Measurements from ENCODE around the gene HDGFL2.
A peak's percentile ranks its signal among the peaks of the same experiment; 100 is the strongest.

Gene HDGFL2

GRCh38 chr19:4528843-4529242, 56.7 kb downstream of the HDGFL2 start:
- peaks cover 19% of the 10 kb centered on the region for H3K27me3 Mint-ChIP-seq

DNA sequence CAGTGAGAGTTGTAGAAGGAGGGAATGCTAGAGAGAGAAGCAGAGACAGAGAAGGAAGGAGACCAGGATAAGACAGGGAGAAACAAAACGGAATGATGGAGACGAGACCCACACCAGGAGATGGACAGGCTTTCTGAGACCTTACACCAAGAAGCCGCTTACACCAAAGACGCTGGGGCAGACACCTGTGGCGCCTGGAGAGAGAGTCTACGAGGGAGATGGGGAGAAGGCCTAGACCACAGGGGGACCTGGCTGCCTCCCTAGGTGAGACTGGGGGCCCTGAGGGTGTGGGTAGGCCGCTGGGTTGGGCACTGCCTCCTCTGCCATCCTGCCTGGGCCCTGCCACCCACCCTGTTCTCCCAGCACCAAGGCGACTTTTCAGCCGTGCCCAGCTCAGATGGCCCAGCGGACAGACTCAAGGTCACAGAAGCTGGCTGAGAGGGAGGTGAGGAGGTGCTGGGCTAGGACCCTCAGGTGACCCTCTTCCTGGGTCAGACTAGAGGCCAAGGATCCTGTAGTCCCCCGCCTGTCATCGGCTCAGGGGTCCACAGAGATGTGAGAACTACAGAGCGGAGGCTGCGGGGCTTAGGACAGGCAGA, 57.9 kb downstream of the HDGFL2 start:
- Mint-ChIP-seq H3K4me1 (ENCODE audit: low read depth) (peaks cover 17% of the 10 kb centered on the region), H3K27ac (no peak overlapping the region), H3K27me3 (peaks cover 22% of the 10 kb centered on the region), H3K4me3 (no peak overlapping the region), H3K9me3 (no peaks in the 10 kb centered on the region), H3K36me3 (ENCODE audit: low read depth) (no peaks in the 10 kb centered on the region)
- intact Hi-C loops (cut with micrococcal nuclease): no loop called here

More at GRCh38 chr19:4528843-4529242, 56.7 kb downstream of the HDGFL2 start:
- Mint-ChIP-seq H3K4me3 (no peak overlapping the region), H3K36me3 (ENCODE audit: low read depth) (no peaks in the 10 kb centered on the region), H3K9me3 (no peaks in the 10 kb centered on the region), H3K27ac (no peak overlapping the region), H3K4me1 (ENCODE audit: low read depth) (peaks cover 14% of the 10 kb centered on the region)
- intact Hi-C loops (cut with micrococcal nuclease): no loop called here

DNA sequence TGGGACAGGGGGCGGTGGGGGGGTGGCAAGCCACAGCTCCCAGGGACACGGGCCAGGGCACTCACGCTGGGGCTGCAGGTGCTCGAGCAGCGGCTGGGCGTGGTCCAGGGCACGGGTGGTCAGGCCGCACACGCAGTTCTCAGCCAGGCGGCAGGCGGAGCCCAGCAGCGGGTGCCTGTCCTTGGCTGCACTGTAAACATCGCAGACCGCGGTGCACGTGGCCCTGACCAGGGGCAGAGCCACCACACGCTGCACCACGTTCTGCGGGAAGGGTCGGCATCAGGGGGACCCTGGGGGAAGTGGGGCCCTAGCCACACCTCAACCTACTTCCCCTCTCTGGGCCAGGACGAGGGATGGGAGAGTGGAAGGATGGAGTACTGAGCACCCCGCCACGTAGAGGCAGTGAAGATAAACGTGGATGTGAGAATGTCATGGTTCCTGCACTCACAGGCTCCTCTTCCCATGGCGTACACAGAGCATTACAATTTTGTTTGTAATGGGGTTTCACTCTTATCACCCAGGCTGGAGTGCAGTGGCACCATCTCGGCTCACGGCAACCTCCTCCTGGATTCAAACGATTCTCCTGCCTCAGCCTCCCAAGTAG, 59.6 kb downstream of the HDGFL2 start:
- Mint-ChIP-seq H3K9me3 (no peaks in the 10 kb centered on the region), H3K27ac (no peak overlapping the region), H3K36me3 (ENCODE audit: low read depth) (no peaks in the 10 kb centered on the region), H3K27me3 (peaks cover 28% of the 10 kb centered on the region), H3K4me3 (no peak overlapping the region), H3K4me1 (ENCODE audit: low read depth) (peaks cover 20% of the 10 kb centered on the region)
- intact Hi-C loops (cut with micrococcal nuclease): no loop called here

GRCh38 chr19:4533334-4533733, 61.2 kb downstream of the HDGFL2 start:
- intact Hi-C loops (cut with micrococcal nuclease): no loop called here
- Mint-ChIP-seq H3K27ac (no peak overlapping the region), H3K9me3 (no peaks in the 10 kb centered on the region), H3K36me3 (ENCODE audit: low read depth) (no peaks in the 10 kb centered on the region), H3K4me3 (no peak overlapping the region), H3K27me3 (peaks cover 30% of the 10 kb centered on the region), H3K4me1 (ENCODE audit: low read depth) (peaks cover 30% of the 10 kb centered on the region)

GRCh38 chr19:4533835-4534424, 61.8 kb downstream of the HDGFL2 start:
- H3K4me3 Mint-ChIP-seq: no peak overlapping the region
- no peaks in the 10 kb centered on the region for H3K36me3 Mint-ChIP-seq (ENCODE audit: low read depth)
- no peak overlapping the region for H3K27ac Mint-ChIP-seq

GRCh38 chr19:4534836-4535658, 63.0 kb downstream of the HDGFL2 start, which contains the start of gene PLIN5:
TSS of gene PLIN5 (minus strand) at chr19:4535224. CDS start at chr19:4534074, 1,150 bp downstream.
- Mint-ChIP-seq H3K9me3 (no peaks in the 10 kb centered on the region), H3K4me1 (ENCODE audit: low read depth) (peaks cover 47% of the 10 kb centered on the region), H3K36me3 (ENCODE audit: low read depth) (no peaks in the 10 kb centered on the region), H3K27ac (no peak within 1 kb of the TSS), H3K27me3 (peaks cover 27% of the 10 kb centered on the region), H3K4me3 (peak within 1 kb of the TSS; percentile 6)
- intact Hi-C loops (cut with micrococcal nuclease): no loop called here

More at GRCh38 chr19:4533835-4534424, 61.8 kb downstream of the HDGFL2 start:
- Mint-ChIP-seq H3K9me3 (no peaks in the 10 kb centered on the region), H3K27me3 (peaks cover 30% of the 10 kb centered on the region), H3K4me1 (ENCODE audit: low read depth) (peaks cover 36% of the 10 kb centered on the region)
- intact Hi-C loops (cut with micrococcal nuclease): no loop called here

- Mint-ChIP-seq H3K4me1 (ENCODE audit: low read depth) (peaks cover 53% of the 10 kb centered on the region), H3K36me3 (ENCODE audit: low read depth) (no peaks in the 10 kb centered on the region), H3K4me3 (no peak overlapping the region), H3K27ac (peak overlapping the region; percentile 37), H3K9me3 (no peaks in the 10 kb centered on the region), H3K27me3 (peaks cover 17% of the 10 kb centered on the region)
- intact Hi-C loops (cut with micrococcal nuclease): no loop called here
Observed at GRCh38 chr19:4536798-4537197, 64.7 kb downstream of the HDGFL2 start.

GRCh38 chr19:4537953-4538600, 66.0 kb downstream of the HDGFL2 start:
- intact Hi-C loops (cut with micrococcal nuclease): no loop called here
- Mint-ChIP-seq H3K9me3 (no peaks in the 10 kb centered on the region), H3K27me3 (peaks cover 16% of the 10 kb centered on the region), H3K4me1 (ENCODE audit: low read depth) (peaks cover 64% of the 10 kb centered on the region), H3K4me3 (no peak overlapping the region), H3K27ac (no peak overlapping the region), H3K36me3 (ENCODE audit: low read depth) (no peaks in the 10 kb centered on the region)

DNA sequence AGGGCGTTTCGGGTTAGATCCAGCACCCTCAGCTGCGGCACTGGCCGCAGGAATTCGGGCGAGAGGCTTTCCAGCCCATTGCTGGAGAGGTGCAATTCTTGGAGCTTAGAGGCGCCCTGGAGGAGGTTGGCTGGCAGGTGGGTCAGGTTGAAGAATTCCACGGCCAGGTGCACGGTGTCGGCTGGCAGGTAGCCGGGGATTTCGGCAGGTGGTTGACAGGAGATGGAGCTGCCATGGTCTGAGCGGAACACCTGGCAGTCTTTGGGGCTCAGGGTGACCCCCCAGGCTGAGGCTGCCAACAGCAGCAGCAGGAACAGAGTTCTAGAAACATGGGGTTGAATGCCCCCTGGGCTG, 66.5 kb downstream of the HDGFL2 start:
- Mint-ChIP-seq H3K27me3 (peaks cover 11% of the 10 kb centered on the region), H3K4me1 (ENCODE audit: low read depth) (peaks cover 65% of the 10 kb centered on the region), H3K36me3 (ENCODE audit: low read depth) (no peaks in the 10 kb centered on the region), H3K27ac (no peak overlapping the region), H3K4me3 (no peak overlapping the region), H3K9me3 (no peaks in the 10 kb centered on the region)
- intact Hi-C loops (cut with micrococcal nuclease): no loop called here

DNA sequence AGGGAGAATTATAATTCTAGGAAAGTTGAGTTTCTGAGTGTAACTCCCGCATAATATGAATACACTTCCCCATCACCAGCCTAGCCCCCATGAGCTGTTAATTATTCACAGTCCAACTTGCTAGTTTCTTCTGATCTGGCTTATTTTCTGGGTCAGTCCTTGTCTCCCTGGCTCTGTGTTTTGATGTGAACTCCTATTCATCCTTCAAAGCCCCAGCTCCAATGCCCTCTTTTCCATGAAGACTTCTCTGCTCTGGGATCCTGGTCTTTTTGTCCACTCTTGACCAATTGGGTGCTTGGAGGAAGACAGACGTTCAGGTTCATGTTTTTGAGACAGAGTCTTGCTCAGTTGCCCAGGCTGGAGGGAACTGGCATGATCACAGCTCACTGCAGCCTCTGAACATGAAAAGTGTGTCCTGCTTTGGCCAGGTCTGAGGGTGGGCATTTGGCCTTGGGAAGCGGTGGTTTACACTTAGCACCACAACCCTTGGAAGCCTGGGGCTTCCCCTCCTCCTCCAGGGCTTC, 67.1 kb downstream of the HDGFL2 start:
- no peaks in the 10 kb centered on the region for H3K9me3 Mint-ChIP-seq
- no peak overlapping the region for H3K4me3 Mint-ChIP-seq
- intact Hi-C loops (cut with micrococcal nuclease): no loop called here
- peaks cover 11% of the 10 kb centered on the region for H3K27me3 Mint-ChIP-seq
- H3K36me3 Mint-ChIP-seq (ENCODE audit: low read depth): no peaks in the 10 kb centered on the region
- peaks cover 65% of the 10 kb centered on the region for H3K4me1 Mint-ChIP-seq (ENCODE audit: low read depth)
- peak overlapping the region; percentile 45 for H3K27ac Mint-ChIP-seq

GRCh38 chr19:4539693-4540581, 67.8 kb downstream of the HDGFL2 start, which contains the start of gene LRG1:
TSS of gene LRG1 (minus strand) at chr19:4540036. CDS start at chr19:4540013, 23 bp downstream.
- Mint-ChIP-seq H3K9me3 (no peaks in the 10 kb centered on the region), H3K4me1 (ENCODE audit: low read depth) (peaks cover 63% of the 10 kb centered on the region), H3K36me3 (ENCODE audit: low read depth) (no peaks in the 10 kb centered on the region), H3K27me3 (peaks cover 8% of the 10 kb centered on the region), H3K4me3 (no peak within 1 kb of the TSS), H3K27ac (peak within 1 kb of the TSS; percentile 45)
- intact Hi-C loops (cut with micrococcal nuclease): no loop called here

- peak overlapping the region; percentile 79 for H3K27ac Mint-ChIP-seq
- peaks cover 62% of the 10 kb centered on the region for H3K4me1 Mint-ChIP-seq (ENCODE audit: low read depth)
- H3K36me3 Mint-ChIP-seq (ENCODE audit: low read depth): no peaks in the 10 kb centered on the region
- no peak overlapping the region for H3K4me3 Mint-ChIP-seq
- H3K27me3 Mint-ChIP-seq: peaks cover 1% of the 10 kb centered on the region
- intact Hi-C loops (cut with micrococcal nuclease): no loop called here
- no peaks in the 10 kb centered on the region for H3K9me3 Mint-ChIP-seq
Observed at GRCh38 chr19:4541114-4541805, 69.2 kb downstream of the HDGFL2 start.

Measured in dendritic cell treated with granulocyte-macrophage colony-stimulating factor and Interleukin-4, amounts not matched to agents 40 ng/mL and 50 ng/mL, for 4 days (primary cell).